Ovary (tissue), 9 donors: Measurements from ENCODE around the gene PRR18. TPM values are rescaled to one million over a fixed set of nuclear protein-coding genes. Genes with fewer than 3 reads are reported as not detected.

Experiments
- DNase-seq, 5 donors: peaks; one replicate each; pipeline ENCODE4 v3.0.0-alpha.2; 2019 to 2020
- H3K27ac ChIP-seq, 2 donors: fragments of 200-600 bp; one replicate each; pipeline versions ENCODE4 v1.5.1 to v1.8.0; 2019 to 2022
- H3K27me3 ChIP-seq: fragments of 200-600 bp; one replicate; pipeline ENCODE4 v1.8.0; 2022
- H3K36me3 ChIP-seq: fragments of 200-600 bp; sonication (generic); one replicate; pipeline ENCODE4 v1.5.1; 2019
- H3K4me1 ChIP-seq: one replicate; pipeline ENCODE4 v1.8.1; 2013; ENCODE audit warnings: mild to moderate bottlenecking, moderate library complexity; ENCODE audit not compliant: insufficient read depth
- H3K4me3 ChIP-seq: fragments of 200-600 bp; sonication (generic); one replicate; pipeline ENCODE4 v1.5.1; 2017
- H3K9me3 ChIP-seq, 2 donors: fragments of 200-600 bp in 1 of 2; sonication (generic) in 1 of 2; one replicate each; pipeline versions ENCODE4 v1.5.1 to v1.8.1; 2013 to 2019; ENCODE audit warnings: mild to moderate bottlenecking in 1 of 2, moderate library complexity in 1 of 2
- CTCF ChIP-seq, 3 donors: fragments of 450-650 bp in 2 of 3; fragments of 200-600 bp in 1 of 3; IDR thresholded peaks; one replicate each; pipeline versions ENCODE4 v1.5.1 to v1.8.0; 2016 to 2022; ENCODE audit warnings: antibody characterized with exemption in 3 of 3, mild to moderate bottlenecking in 1 of 3
- EP300 ChIP-seq: sonication (generic); formaldehyde crosslinking; IDR thresholded peaks from one replicate; pipeline ENCODE4 v1.6.1; 2017; ENCODE audit warnings: antibody characterized with exemption
- POLR2A ChIP-seq: fragments of 450-650 bp; IDR thresholded peaks from one replicate; pipeline ENCODE4 v1.6.1; 2017; ENCODE audit warnings: antibody characterized with exemption, mild to moderate bottlenecking, moderate library complexity
- WGBS, 3 donors: extraction: QIAGEN DNeasy Blood & Tissue Kit in 1 of 3; methylation state at CpG; one replicate each; pipeline versions ENCODE4 v1.1.5 to v1.1.7; 2013 to 2017; 5-methylcytosine and 5-hydroxymethylcytosine counted together
- intact Hi-C, 4 donors: fragments of 100-400 bp; cut with DNase I; formaldehyde crosslinking; loops; one replicate each; pipeline versions ENCODE4 v1.11.0 to v1.15.1; 2022 to 2023
- polyA plus RNA-seq, 2 donors: library from polyadenylated mRNA; stranded (reverse); fragments of 200-250 nt in 1 of 2; fragments of 350-450 nt in 1 of 2; fragmentation: Illumina TruSeq in 1 of 2; extraction: RNeasy Lipid Tissue Mini Kit (QIAGEN cat#74804) in 1 of 2; gene quantifications; one replicate each; pipeline ENCODE4 v1.2.3, GENCODE V29; 2013 to 2014
- total RNA-seq, 7 donors: library from RNA; depleted of rRNA in 2 of 7; stranded (reverse); fragments of >200 nt in 2 of 7; fragmentation: NEBNext Ultra II Directional in 3 of 7; extraction: Animal tissue kit (Norgen Biotek cat#: 25700) in 3 of 7; gene quantifications; one replicate each; pipeline versions ENCODE4 v1.1.0 to v1.2.4, GENCODE V29; 2016 to 2023
- donor health status: DM: no; HTN: no; CAD: no; lungs with moderate emphysema.
- donor health status: DM: no; HTN: no; CAD: no.
- donor health status: Bipolar disorder and iron deficiency.
- donor health status: DM: yes; HTN: yes; CAD: no.
- donor health status: DM: no; HTN: no; CAD: no.
- donor health status: DM: yes; HTN: yes; CAD: no.

Gene PRR18
- total and polyA plus RNA-seq, 9 donors, result 0.05 to 5.1 (median 0.25) TPM; not detected in 5

- no peak for DNase-seq
- H3K36me3 ChIP-seq, result no peaks in the 10 kb centered on the region
- peaks cover 6% of the 10 kb centered on the region for H3K4me1 ChIP-seq
- H3K27ac ChIP-seq, result no peak overlapping the region
- no peaks in the 10 kb centered on the region for H3K27me3 ChIP-seq
- H3K9me3 ChIP-seq, result no peaks in the 10 kb centered on the region
- TF ChIP-seq CTCF (IDR thresholded peaks at IDR 0.05) (no peak), EP300 (no peak), POLR2A (no peak)
- H3K4me3 ChIP-seq, result no peak overlapping the region
- intact Hi-C loops, result no loop called here
- 94 to 97% (median 96%) methylated on average over 8 of the region's 8 CpGs for WGBS, 3 donors
These were observed 26.7 kb upstream of the PRR18 start for GRCh38 chr6:166334878-166335277.

- no peak for DNase-seq
- Histone ChIP-seq H3K36me3 (no peaks in the 10 kb centered on the region), H3K27me3 (no peaks in the 10 kb centered on the region), H3K27ac (no peak overlapping the region), H3K9me3 (no peaks in the 10 kb centered on the region), H3K4me3 (no peak overlapping the region), H3K4me1 (peaks cover 4% of the 10 kb centered on the region)
- WGBS, 3 donors, result 85 to 88% (median 86%) methylated on average over 23 of the region's 23 CpGs
- intact Hi-C loops, result no loop called here
- TF ChIP-seq EP300 (no peak), CTCF (IDR thresholded peaks at IDR 0.05) (no peak), POLR2A (no peak)
These were observed 25.2 kb upstream of the PRR18 start for GRCh38 chr6:166333172-166333995.

GRCh38 chr6:166331503-166332415 lies 23.6 kb upstream of the PRR18 start:
- WGBS, 3 donors, result 81 to 84% (median 84%) methylated on average over 13 of the region's 13 CpGs
- no peak for TF ChIP-seq EP300
- no peak for TF ChIP-seq CTCF (IDR thresholded peaks at IDR 0.05)
- no peak for TF ChIP-seq POLR2A
- H3K27me3 ChIP-seq, result no peaks in the 10 kb centered on the region
- no peak overlapping the region for H3K4me3 ChIP-seq
- no peaks in the 10 kb centered on the region for H3K36me3 ChIP-seq
- no peak for DNase-seq
- H3K9me3 ChIP-seq, result no peaks in the 10 kb centered on the region
- H3K4me1 ChIP-seq, result peaks cover 4% of the 10 kb centered on the region
- intact Hi-C loops, result no loop called here
- H3K27ac ChIP-seq, result no peak overlapping the region

GRCh38 chr6:166330612-166331011 lies 22.4 kb upstream of the PRR18 start:
- H3K36me3 ChIP-seq, result no peaks in the 10 kb centered on the region
- 25 to 46% (median 33%) methylated on average over 11 of the region's 11 CpGs for WGBS, 3 donors

More at GRCh38 chr6:166330612-166331011, 22.4 kb upstream of the PRR18 start:
- no peaks in the 10 kb centered on the region for H3K9me3 ChIP-seq
- H3K27me3 ChIP-seq, result no peaks in the 10 kb centered on the region
- H3K4me1 ChIP-seq, result peaks cover 4% of the 10 kb centered on the region
- TF ChIP-seq POLR2A (no peak), EP300 (no peak), CTCF (IDR thresholded peaks at IDR 0.05) (no peak)
- peak in 2 of 5 donors; percentile 54 for DNase-seq
- H3K4me3 ChIP-seq, result no peak overlapping the region
- intact Hi-C loops, result no loop called here
- H3K27ac ChIP-seq, result no peak overlapping the region
